ENCODE results near the gene SMIM1. TPM values are rescaled to one million over a fixed set of nuclear protein-coding genes. Genes with fewer than 3 reads are reported as not detected.

The SMIM1 gene
- total and polyA plus RNA-seq, 2 donors (not counting 1 experiment from before 2014, with no cell fraction given): 2.0 TPM; not detected in 1

- Histone ChIP-seq H3K4me3 (replicated peaks in 1 of 4; ENCODE audit: control extremely low read depth in 1 of 4, insufficient read depth in 1 of 4, low read depth in 3 of 4, low read length in 4 of 4) (no peak overlapping the region), H3K79me2 (ENCODE audit: control insufficient read depth, insufficient read depth, low read length) (no peaks in the 10 kb centered on the region), H4K20me1 (ENCODE audit: control insufficient read depth, extremely low read depth, insufficient read depth, low read length) (no peaks in the 10 kb centered on the region), H3K36me3 (ENCODE audit: control insufficient read depth, insufficient read depth, low read length) (no peaks in the 10 kb centered on the region), H3K27ac (ENCODE audit: insufficient read depth, low read length) (no peak overlapping the region), H3K27me3 (ENCODE audit: control insufficient read depth, insufficient read depth, low read length) (no peaks in the 10 kb centered on the region), H2AFZ (ENCODE audit: low read length) (no peak overlapping the region), H3K9me3 (ENCODE audit: control insufficient read depth, insufficient read depth, low read depth, low read length) (no peaks in the 10 kb centered on the region), H3K9ac (ENCODE audit: insufficient read depth, low read length) (no peak overlapping the region), H3K4me1 (ENCODE audit: control insufficient read depth, extremely low read depth, insufficient read depth, low read length) (no peaks in the 10 kb centered on the region), H3K4me2 (ENCODE audit: extremely low read depth, insufficient read depth, low read length) (no peak overlapping the region)
- TF ChIP-seq CTCF (conservative IDR thresholded peaks at IDR 0.05 in 1 of 2, IDR thresholded peaks at IDR 0.05 in 1 of 2; ENCODE audit: low read depth in 1 of 2, low read length in 2 of 2) (no peak), EZH2 (IDR thresholded peaks at IDR 0.05; ENCODE audit: low read length, missing control alignments) (no peak)
- DNase-seq (ENCODE audit: low read depth in 2 of 2): no peak
These were observed 9.7 kb upstream of the SMIM1 start for GRCh38 chr1:3762873-3763228.

GRCh38 chr1:3763351-3764125 lies 9.0 kb upstream of the SMIM1 start:
- TF ChIP-seq CTCF (conservative IDR thresholded peaks at IDR 0.05 in 1 of 2, IDR thresholded peaks at IDR 0.05 in 1 of 2; ENCODE audit: low read depth in 1 of 2, low read length in 2 of 2): no peak
- no peak for TF ChIP-seq EZH2 (IDR thresholded peaks at IDR 0.05; ENCODE audit: low read length, missing control alignments)
- Histone ChIP-seq H2AFZ (ENCODE audit: low read length) (no peak overlapping the region), H3K9me3 (ENCODE audit: control insufficient read depth, insufficient read depth, low read depth, low read length) (no peaks in the 10 kb centered on the region), H3K4me2 (ENCODE audit: extremely low read depth, insufficient read depth, low read length) (no peak overlapping the region), H3K79me2 (ENCODE audit: control insufficient read depth, insufficient read depth, low read length) (no peaks in the 10 kb centered on the region), H3K4me1 (ENCODE audit: control insufficient read depth, extremely low read depth, insufficient read depth, low read length) (no peaks in the 10 kb centered on the region), H3K27ac (ENCODE audit: insufficient read depth, low read length) (no peak overlapping the region), H3K27me3 (ENCODE audit: control insufficient read depth, insufficient read depth, low read length) (no peaks in the 10 kb centered on the region), H3K9ac (ENCODE audit: insufficient read depth, low read length) (no peak overlapping the region), H4K20me1 (ENCODE audit: control insufficient read depth, extremely low read depth, insufficient read depth, low read length) (no peaks in the 10 kb centered on the region), H3K4me3 (replicated peaks in 1 of 4; ENCODE audit: control extremely low read depth in 1 of 4, insufficient read depth in 1 of 4, low read depth in 3 of 4, low read length in 4 of 4) (no peak overlapping the region), H3K36me3 (ENCODE audit: control insufficient read depth, insufficient read depth, low read length) (no peaks in the 10 kb centered on the region)
- DNase-seq (ENCODE audit: low read depth in 2 of 2): no peak

GRCh38 chr1:3767328-3767925 lies 5.1 kb upstream of the SMIM1 start:
- H3K4me3 ChIP-seq (replicated peaks in 1 of 4; ENCODE audit: control extremely low read depth in 1 of 4, insufficient read depth in 1 of 4, low read depth in 3 of 4, low read length in 4 of 4): no peak overlapping the region
- TF ChIP-seq EZH2 (IDR thresholded peaks at IDR 0.05; ENCODE audit: low read length, missing control alignments) (no peak), CTCF (conservative IDR thresholded peaks at IDR 0.05 in 1 of 2, IDR thresholded peaks at IDR 0.05 in 1 of 2; ENCODE audit: low read depth in 1 of 2, low read length in 2 of 2) (no peak)
- H3K27ac ChIP-seq (ENCODE audit: insufficient read depth, low read length): no peak overlapping the region
- H3K79me2 ChIP-seq (ENCODE audit: control insufficient read depth, insufficient read depth, low read length): no peaks in the 10 kb centered on the region
- H3K27me3 ChIP-seq (ENCODE audit: control insufficient read depth, insufficient read depth, low read length): no peaks in the 10 kb centered on the region
- no peak overlapping the region for H3K9ac ChIP-seq (ENCODE audit: insufficient read depth, low read length)
- H3K4me1 ChIP-seq (ENCODE audit: control insufficient read depth, extremely low read depth, insufficient read depth, low read length): no peaks in the 10 kb centered on the region
- no peak overlapping the region for H3K4me2 ChIP-seq (ENCODE audit: extremely low read depth, insufficient read depth, low read length)
- DNase-seq (ENCODE audit: low read depth in 2 of 2): no peak
- no peaks in the 10 kb centered on the region for H4K20me1 ChIP-seq (ENCODE audit: control insufficient read depth, extremely low read depth, insufficient read depth, low read length)
- H2AFZ ChIP-seq (ENCODE audit: low read length): no peak overlapping the region
- no peaks in the 10 kb centered on the region for H3K36me3 ChIP-seq (ENCODE audit: control insufficient read depth, insufficient read depth, low read length)
- H3K9me3 ChIP-seq (ENCODE audit: control insufficient read depth, insufficient read depth, low read depth, low read length): no peaks in the 10 kb centered on the region

Data from fibroblast of lung (primary cell).